Measurements from ENCODE around the gene ALX1.

DNA sequence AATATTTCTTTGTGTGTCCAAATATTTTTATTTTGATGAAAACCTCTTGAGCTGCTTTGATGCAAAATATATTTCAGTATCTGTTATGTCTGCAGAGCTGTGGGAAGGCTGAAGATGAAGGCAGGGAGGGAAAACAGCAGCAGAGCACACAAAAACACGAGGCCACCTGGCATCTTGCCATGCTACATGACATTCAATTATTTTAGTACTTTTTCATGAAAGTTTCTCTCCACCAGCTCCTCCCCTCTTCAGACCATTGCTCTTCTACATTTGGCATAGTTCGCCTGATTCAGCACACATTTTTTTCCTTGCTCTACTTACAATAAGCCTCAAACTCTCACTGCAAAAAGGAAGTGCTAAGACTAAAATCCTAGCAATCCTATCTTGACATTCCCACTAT is 4.6 kb upstream of the ALX1 start:
- TF ChIP-seq, protein P1, sequence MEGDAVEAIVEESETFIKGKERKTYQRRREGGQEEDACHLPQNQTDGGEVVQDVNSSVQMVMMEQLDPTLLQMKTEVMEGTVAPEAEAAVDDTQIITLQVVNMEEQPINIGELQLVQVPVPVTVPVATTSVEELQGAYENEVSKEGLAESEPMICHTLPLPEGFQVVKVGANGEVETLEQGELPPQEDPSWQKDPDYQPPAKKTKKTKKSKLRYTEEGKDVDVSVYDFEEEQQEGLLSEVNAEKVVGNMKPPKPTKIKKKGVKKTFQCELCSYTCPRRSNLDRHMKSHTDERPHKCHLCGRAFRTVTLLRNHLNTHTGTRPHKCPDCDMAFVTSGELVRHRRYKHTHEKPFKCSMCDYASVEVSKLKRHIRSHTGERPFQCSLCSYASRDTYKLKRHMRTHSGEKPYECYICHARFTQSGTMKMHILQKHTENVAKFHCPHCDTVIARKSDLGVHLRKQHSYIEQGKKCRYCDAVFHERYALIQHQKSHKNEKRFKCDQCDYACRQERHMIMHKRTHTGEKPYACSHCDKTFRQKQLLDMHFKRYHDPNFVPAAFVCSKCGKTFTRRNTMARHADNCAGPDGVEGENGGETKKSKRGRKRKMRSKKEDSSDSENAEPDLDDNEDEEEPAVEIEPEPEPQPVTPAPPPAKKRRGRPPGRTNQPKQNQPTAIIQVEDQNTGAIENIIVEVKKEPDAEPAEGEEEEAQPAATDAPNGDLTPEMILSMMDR (IDR thresholded peaks at IDR 0.05) = no peak
- no peak for TF ChIP-seq POLR2AphosphoS5 (IDR thresholded peaks at IDR 0.05)
